Activated naive CD8-positive, alpha-beta T cell treated with anti-CD3 and anti-CD28 coated beads for 36 hours (primary cell): ENCODE measurements around the gene SH2D4B. TPM values are rescaled to one million over a fixed set of nuclear protein-coding genes. Genes with fewer than 3 reads are reported as not detected.

Experiments used
- DNase-seq: peaks from one replicate; pipeline ENCODE4 v3.0.0; 2021
- H3K27ac Mint-ChIP-seq: one replicate; pipeline ENCODE4 v1.8.0; 2022; ENCODE audit warnings: mild to moderate bottlenecking, moderate library complexity, mixed read lengths
- H3K27me3 Mint-ChIP-seq: one replicate; pipeline ENCODE4 v1.8.0; 2022; ENCODE audit warnings: mild to moderate bottlenecking, mixed read lengths
- H3K36me3 Mint-ChIP-seq: one replicate; pipeline ENCODE4 v1.8.0; 2021; ENCODE audit warnings: mild to moderate bottlenecking, mixed read lengths
- H3K4me1 Mint-ChIP-seq: one replicate; pipeline ENCODE4 v1.8.0; 2021; ENCODE audit warnings: mixed read lengths
- H3K4me3 Mint-ChIP-seq: one replicate; pipeline ENCODE4 v1.8.0; 2022; ENCODE audit warnings: mild to moderate bottlenecking, moderate library complexity, mixed read lengths
- H3K9me3 Mint-ChIP-seq: one replicate; pipeline ENCODE4 v1.8.0; 2022; ENCODE audit warnings: mixed read lengths
- total RNA-seq, 2 experiments: library from RNA; stranded (reverse); gene quantifications; one replicate each; pipeline ENCODE4 v1.2.3, GENCODE V29; 2021

Gene SH2D4B
- total RNA-seq, 2 experiments from 2014 or later = 0.08 to 0.18 TPM

GRCh38 chr10:80599424-80599847 is 61.7 kb downstream of the SH2D4B start:
- Mint-ChIP-seq H3K4me3 (no peak overlapping the region), H3K9me3 (no peaks in the 10 kb centered on the region), H3K4me1 (no peaks in the 10 kb centered on the region), H3K27me3 (no peaks in the 10 kb centered on the region), H3K36me3 (no peaks in the 10 kb centered on the region), H3K27ac (no peak overlapping the region)
- peak; percentile 48 for DNase-seq

GRCh38 chr10:80600256-80600655 is 62.6 kb downstream of the SH2D4B start:
- Mint-ChIP-seq H3K4me3 (no peak overlapping the region), H3K36me3 (no peaks in the 10 kb centered on the region), H3K4me1 (no peaks in the 10 kb centered on the region), H3K27me3 (no peaks in the 10 kb centered on the region), H3K9me3 (no peaks in the 10 kb centered on the region), H3K27ac (no peak overlapping the region)
- DNase-seq = no peak

GRCh38 chr10:80602881-80603280 is 65.2 kb downstream of the SH2D4B start:
- H3K27ac Mint-ChIP-seq = no peak overlapping the region
- no peaks in the 10 kb centered on the region for H3K4me1 Mint-ChIP-seq
- H3K9me3 Mint-ChIP-seq = no peaks in the 10 kb centered on the region
- no peaks in the 10 kb centered on the region for H3K36me3 Mint-ChIP-seq
- no peak overlapping the region for H3K4me3 Mint-ChIP-seq
- no peaks in the 10 kb centered on the region for H3K27me3 Mint-ChIP-seq
- DNase-seq = no peak

GRCh38 chr10:80603516-80603915 is 65.8 kb downstream of the SH2D4B start:
- H3K27ac Mint-ChIP-seq = no peak overlapping the region
- H3K4me1 Mint-ChIP-seq = peaks cover under 1% of the 10 kb centered on the region
- H3K9me3 Mint-ChIP-seq = no peaks in the 10 kb centered on the region
- H3K36me3 Mint-ChIP-seq = no peaks in the 10 kb centered on the region
- H3K27me3 Mint-ChIP-seq = no peaks in the 10 kb centered on the region
- no peak for DNase-seq
- H3K4me3 Mint-ChIP-seq = no peak overlapping the region

GRCh38 chr10:80608706-80609105 is 71.0 kb downstream of the SH2D4B start:
- DNase-seq = no peak

GRCh38 chr10:80609331-80609730 is 71.6 kb downstream of the SH2D4B start:
- Mint-ChIP-seq H3K4me1 (peaks cover 3% of the 10 kb centered on the region), H3K27me3 (no peaks in the 10 kb centered on the region), H3K36me3 (no peaks in the 10 kb centered on the region), H3K9me3 (peaks cover 3% of the 10 kb centered on the region), H3K27ac (no peak overlapping the region), H3K4me3 (no peak overlapping the region)
- no peak for DNase-seq

More at GRCh38 chr10:80608706-80609105, 71.0 kb downstream of the SH2D4B start:
- H3K4me1 Mint-ChIP-seq = peaks cover 3% of the 10 kb centered on the region
- H3K36me3 Mint-ChIP-seq = no peaks in the 10 kb centered on the region
- H3K27ac Mint-ChIP-seq = no peak overlapping the region
- H3K4me3 Mint-ChIP-seq = no peak overlapping the region
- H3K9me3 Mint-ChIP-seq = peaks cover 1% of the 10 kb centered on the region
- no peaks in the 10 kb centered on the region for H3K27me3 Mint-ChIP-seq

GRCh38 chr10:80611481-80612185 is 73.9 kb downstream of the SH2D4B start:
- peaks cover 3% of the 10 kb centered on the region for H3K4me1 Mint-ChIP-seq
- H3K4me3 Mint-ChIP-seq = no peak overlapping the region
- no peak for DNase-seq
- H3K36me3 Mint-ChIP-seq = no peaks in the 10 kb centered on the region
- H3K27ac Mint-ChIP-seq = no peak overlapping the region
- H3K9me3 Mint-ChIP-seq = peaks cover 3% of the 10 kb centered on the region
- no peaks in the 10 kb centered on the region for H3K27me3 Mint-ChIP-seq

- no peak for DNase-seq
- Mint-ChIP-seq H3K36me3 (no peaks in the 10 kb centered on the region), H3K9me3 (peaks cover 3% of the 10 kb centered on the region), H3K27ac (no peak overlapping the region), H3K27me3 (no peaks in the 10 kb centered on the region), H3K4me1 (peaks cover 3% of the 10 kb centered on the region), H3K4me3 (no peak overlapping the region)
These were observed 74.6 kb downstream of the SH2D4B start for GRCh38 chr10:80612261-80612660.

GRCh38 chr10:80613466-80614170 is 75.9 kb downstream of the SH2D4B start:
- H3K4me3 Mint-ChIP-seq = no peak overlapping the region
- H3K27me3 Mint-ChIP-seq = no peaks in the 10 kb centered on the region
- H3K9me3 Mint-ChIP-seq = peaks cover 3% of the 10 kb centered on the region
- DNase-seq = no peak
- peaks cover 1% of the 10 kb centered on the region for H3K4me1 Mint-ChIP-seq
- H3K27ac Mint-ChIP-seq = no peak overlapping the region
- no peaks in the 10 kb centered on the region for H3K36me3 Mint-ChIP-seq

- Mint-ChIP-seq H3K4me3 (no peak overlapping the region), H3K9me3 (peaks cover 3% of the 10 kb centered on the region), H3K36me3 (no peaks in the 10 kb centered on the region), H3K27ac (no peak overlapping the region), H3K27me3 (no peaks in the 10 kb centered on the region), H3K4me1 (no peaks in the 10 kb centered on the region)
- DNase-seq = no peak
These were observed 77.1 kb downstream of the SH2D4B start for GRCh38 chr10:80614576-80615416.

GRCh38 chr10:80617807-80618206 is 80.1 kb downstream of the SH2D4B start:
- DNase-seq = no peak
- H3K9me3 Mint-ChIP-seq = peaks cover 3% of the 10 kb centered on the region
- no peaks in the 10 kb centered on the region for H3K4me1 Mint-ChIP-seq
- H3K4me3 Mint-ChIP-seq = no peak overlapping the region
- no peaks in the 10 kb centered on the region for H3K36me3 Mint-ChIP-seq
- H3K27ac Mint-ChIP-seq = no peak overlapping the region
- no peaks in the 10 kb centered on the region for H3K27me3 Mint-ChIP-seq

GRCh38 chr10:80619036-80619435 is 81.3 kb downstream of the SH2D4B start:
- no peaks in the 10 kb centered on the region for H3K27me3 Mint-ChIP-seq
- no peak for DNase-seq
- no peak overlapping the region for H3K27ac Mint-ChIP-seq
- H3K4me1 Mint-ChIP-seq = no peaks in the 10 kb centered on the region
- no peaks in the 10 kb centered on the region for H3K9me3 Mint-ChIP-seq
- no peaks in the 10 kb centered on the region for H3K36me3 Mint-ChIP-seq
- H3K4me3 Mint-ChIP-seq = no peak overlapping the region

- no peaks in the 10 kb centered on the region for H3K27me3 Mint-ChIP-seq
- H3K4me1 Mint-ChIP-seq = no peaks in the 10 kb centered on the region
- no peak for DNase-seq
- H3K27ac Mint-ChIP-seq = no peak overlapping the region
- H3K9me3 Mint-ChIP-seq = peaks cover 2% of the 10 kb centered on the region
- no peak overlapping the region for H3K4me3 Mint-ChIP-seq
- H3K36me3 Mint-ChIP-seq = no peaks in the 10 kb centered on the region
These were observed 84.5 kb downstream of the SH2D4B start for GRCh38 chr10:80622153-80622552.

GRCh38 chr10:80630324-80630723 is 92.6 kb downstream of the SH2D4B start:
- no peak for DNase-seq
- Mint-ChIP-seq H3K9me3 (peaks cover 2% of the 10 kb centered on the region), H3K27me3 (no peaks in the 10 kb centered on the region), H3K36me3 (no peaks in the 10 kb centered on the region), H3K27ac (no peak overlapping the region), H3K4me1 (no peaks in the 10 kb centered on the region), H3K4me3 (no peak overlapping the region)

GRCh38 chr10:80632742-80633141 is 95.0 kb downstream of the SH2D4B start:
- Mint-ChIP-seq H3K27me3 (no peaks in the 10 kb centered on the region), H3K9me3 (peaks cover 7% of the 10 kb centered on the region), H3K4me3 (no peak overlapping the region), H3K36me3 (no peaks in the 10 kb centered on the region), H3K27ac (no peak overlapping the region), H3K4me1 (no peaks in the 10 kb centered on the region)
- no peak for DNase-seq
